RWPE1 (cell line): ENCODE results near the gene ITPRID2.

Experiments used
- CTCF ChIA-PET: fragments of 350-600 bp; sonication (Branson Sonifier 250); formaldehyde crosslinking; extraction: SDS; loops from one replicate; lab custom pipeline; 2021; lab: Yijun Ruan, JAX
- POLR2A ChIA-PET: fragments of 400-600 bp; formaldehyde crosslinking; extraction: SDS; loops from one replicate; lab custom pipeline; 2020; ENCODE audit warnings: antibody characterized with exemption; ENCODE audit not compliant: low non-redundant PET; lab: Yijun Ruan, JAX
- DNase-seq: peaks from one replicate; pipeline ENCODE4 v3.0.0; 2012; ENCODE audit warnings: low spot score
- H3K27ac ChIP-seq: fragments of 450-650 bp; 2 replicates; pipeline ENCODE4 v1.5.1; 2017
- CTCF ChIP-seq: fragments of 450-650 bp; conservative IDR thresholded peaks from 2 replicates; pipeline ENCODE4 v1.5.1; 2017; ENCODE audit warnings: low read depth, mild to moderate bottlenecking

ITPRID2 gene

GRCh38 chr2:181876614-181877063 lies 14.9 kb upstream of the ITPRID2 start:
- CTCF ChIA-PET, result no interaction called here
- H3K27ac ChIP-seq, result no peak overlapping the region
- TF ChIP-seq CTCF, result no peak
- DNase-seq, result peak; percentile 68
- POLR2A ChIA-PET, result no interaction called here

GRCh38 chr2:181877181-181877664 lies 14.3 kb upstream of the ITPRID2 start:
- ChIA-PET POLR2A (no interaction called here), CTCF (interaction anchor here (0.6 kb wide), 1 partner anchor 1209 kb away, joined by 5 read pairs; no protein-coding TSS in a partner anchor)
- no peak overlapping the region for H3K27ac ChIP-seq
- no peak for DNase-seq
- TF ChIP-seq CTCF, result no peak

DNA sequence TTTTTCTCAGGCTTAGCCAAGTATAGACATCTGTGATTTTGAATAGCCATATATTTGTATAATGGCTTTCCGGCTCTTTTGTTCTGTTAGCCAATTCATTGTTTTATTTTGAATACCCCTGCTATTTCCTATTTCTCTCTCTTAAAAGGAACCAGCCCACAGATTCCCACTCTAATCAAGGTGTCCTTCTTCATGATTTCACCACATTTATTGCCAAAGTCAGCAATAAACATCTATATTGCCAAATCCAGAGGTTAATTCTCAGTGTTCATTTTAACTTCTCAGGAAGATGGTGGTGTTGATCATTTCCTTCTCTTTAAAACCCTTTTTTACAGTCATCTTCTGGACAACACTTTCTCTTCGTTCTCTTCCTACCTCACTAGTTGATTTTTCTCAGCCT lies 13.1 kb upstream of the ITPRID2 start:
- ChIA-PET POLR2A (no interaction called here), CTCF (no interaction called here)
- no peak overlapping the region for H3K27ac ChIP-seq
- TF ChIP-seq CTCF, result no peak
- DNase-seq, result no peak

GRCh38 chr2:181879295-181879694 lies 12.2 kb upstream of the ITPRID2 start:
- no peak for DNase-seq
- no peak overlapping the region for H3K27ac ChIP-seq
- TF ChIP-seq CTCF, result no peak
- POLR2A ChIA-PET, result no interaction called here
- CTCF ChIA-PET, result no interaction called here

DNA sequence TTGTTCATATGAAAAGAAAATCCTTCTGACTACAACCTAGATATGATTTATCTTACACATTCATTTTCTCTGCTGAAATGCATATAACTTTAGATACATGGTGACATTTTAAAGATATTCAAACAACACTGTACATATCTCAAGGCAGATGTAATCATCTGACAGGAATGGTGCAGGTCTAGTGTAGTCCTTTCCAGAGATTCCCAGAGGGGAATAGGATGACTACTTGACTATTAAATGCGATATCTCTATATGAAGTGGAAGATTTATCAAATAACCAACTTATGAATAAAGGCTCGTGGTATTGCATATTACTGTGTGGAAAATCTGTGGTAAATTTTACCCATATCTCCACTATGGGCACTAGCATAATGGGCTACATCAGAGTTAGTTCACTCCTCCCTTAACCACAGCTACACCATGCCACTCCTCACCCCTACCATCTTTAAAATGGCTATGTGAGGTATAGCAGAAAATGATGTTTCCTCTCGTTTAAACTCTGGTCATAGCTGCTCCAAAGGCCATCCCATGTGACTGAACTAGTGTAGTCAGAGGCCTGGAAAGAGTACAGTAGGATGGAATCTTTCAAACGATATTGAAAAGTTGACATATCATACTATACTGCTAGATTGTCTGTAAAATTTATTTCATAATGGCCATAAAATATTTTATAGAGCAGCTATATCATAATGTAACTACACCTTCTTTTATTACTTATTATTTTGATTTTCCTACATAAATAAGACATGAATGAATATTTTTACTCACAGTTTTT lies 9.1 kb upstream of the ITPRID2 start:
- ChIA-PET POLR2A (no interaction called here), CTCF (interaction anchor here (0.5 to 1.1 kb wide), 2 partner anchors 23 to 310 kb away, joined by 3 read pairs; no protein-coding TSS in a partner anchor)
- DNase-seq, result no peak
- H3K27ac ChIP-seq, result no peak overlapping the region
- TF ChIP-seq CTCF, result no peak

GRCh38 chr2:181884601-181885000 lies 6.9 kb upstream of the ITPRID2 start:
- ChIA-PET CTCF (interaction anchor here (0.6 kb wide), 1 partner anchor 165 kb away, joined by 7 read pairs; no protein-coding TSS in a partner anchor), POLR2A (no interaction called here)
- H3K27ac ChIP-seq, result no peak overlapping the region
- DNase-seq, result no peak
- TF ChIP-seq CTCF, result no peak
